ENCODE data around the gene DLG5.

GRCh38 chr10:77796311-77796915, 130.1 kb downstream of the DLG5 start:
- TF ChIP-seq CTCF (tag by site-specific recombination; IDR thresholded peaks at IDR 0.05) (no peak), ZNF114 (tag by site-specific recombination; IDR thresholded peaks at IDR 0.05) (no peak)

Data from HEK293 (cell line).